ES-I3 (cell line): ENCODE measurements around the gene PKIG.
"Not testable (repeated sequence)": the region's sequence is repeated elsewhere in the genome, so short reads cannot be mapped to it uniquely, and the experiment has no call there.

Experiments used
- H3K36me3 ChIP-seq: 2 replicates; pipeline ENCODE4 v1.6.1; 2013; ENCODE audit warnings: mild to moderate bottlenecking, low read length, control low read depth, moderate library complexity; ENCODE audit not compliant: insufficient read depth
- H3K4me1 ChIP-seq: 2 replicates; pipeline ENCODE4 v1.6.1; 2013; ENCODE audit warnings: mild to moderate bottlenecking, control low read depth, low read length; ENCODE audit not compliant: insufficient read depth
- H3K9ac ChIP-seq: 2 replicates; pipeline ENCODE4 v1.6.1; 2013; ENCODE audit warnings: low read depth, mild to moderate bottlenecking, low read length, moderate library complexity
- H3K9me3 ChIP-seq: 2 replicates; pipeline ENCODE4 v1.6.1; 2013; ENCODE audit warnings: mild to moderate bottlenecking, low read length, moderate library complexity; ENCODE audit not compliant: control insufficient read depth, insufficient read depth

The PKIG gene

GRCh38 chr20:44581515-44581914, 864 bp upstream of the PKIG start:
- H3K36me3 ChIP-seq, result no peaks in the 10 kb centered on the region
- H3K4me1 ChIP-seq, result peaks cover 37% of the 10 kb centered on the region
- H3K9ac ChIP-seq, result no peak overlapping the region
- H3K9me3 ChIP-seq, result no peaks in the 10 kb centered on the region

- H3K4me1 ChIP-seq, result peaks cover 35% of the 10 kb centered on the region
- no peaks in the 10 kb centered on the region for H3K36me3 ChIP-seq
- H3K9ac ChIP-seq, result no peak overlapping the region
- H3K9me3 ChIP-seq, result no peaks in the 10 kb centered on the region
Observed at GRCh38 chr20:44583157-44583556, 778 bp downstream of the PKIG start.

- H3K4me1 ChIP-seq, result peaks cover 35% of the 10 kb centered on the region
- H3K9me3 ChIP-seq, result no peaks in the 10 kb centered on the region
- H3K36me3 ChIP-seq, result no peaks in the 10 kb centered on the region
- no peak overlapping the region for H3K9ac ChIP-seq
Observed at GRCh38 chr20:44584162-44584561, 1.8 kb downstream of the PKIG start.

DNA sequence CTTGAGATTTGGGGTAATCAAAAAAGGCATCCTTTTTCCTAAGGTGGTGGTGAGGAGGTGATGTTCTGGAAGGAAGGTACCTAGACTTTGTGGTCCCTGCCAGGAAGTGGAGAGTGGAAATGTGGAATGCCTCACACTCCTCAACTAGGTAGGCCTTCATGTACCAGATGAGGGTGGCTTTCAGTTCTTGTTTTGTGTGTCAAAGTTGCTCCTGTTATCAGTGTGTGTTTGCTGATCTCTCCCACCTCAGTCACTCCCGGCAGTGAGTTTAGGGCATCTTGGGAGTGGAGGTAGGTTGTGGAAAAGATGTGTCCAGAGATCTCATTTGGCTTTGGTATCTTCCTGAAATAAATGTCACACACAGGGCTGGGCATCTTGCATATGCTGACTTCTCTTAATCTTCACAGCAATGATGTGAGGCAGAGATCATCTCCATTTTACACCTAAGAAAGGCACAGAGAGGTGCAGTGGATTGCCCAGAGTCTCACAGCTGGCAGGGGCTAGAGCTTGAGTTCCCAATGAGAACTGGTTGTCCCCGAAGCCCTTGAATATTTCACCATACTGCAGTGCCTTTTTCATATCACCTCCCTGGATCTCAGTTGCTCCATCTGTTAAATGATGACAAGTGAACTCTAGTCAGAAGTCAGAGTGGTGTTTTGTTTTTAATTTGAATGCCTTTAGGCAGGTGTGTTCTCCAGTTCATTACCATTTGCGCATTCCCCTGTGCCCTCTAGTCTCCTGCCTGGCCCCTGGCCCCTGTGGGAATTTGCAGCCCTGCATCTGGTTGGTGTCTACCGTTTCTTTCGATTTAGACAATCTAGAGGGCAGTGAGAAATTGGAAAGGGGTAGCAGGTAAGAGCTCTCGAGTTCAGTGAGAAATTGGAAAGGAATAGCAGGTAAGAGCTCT, 2.9 kb downstream of the PKIG start:
- Histone ChIP-seq H3K4me1 (peaks cover 35% of the 10 kb centered on the region), H3K9ac (no peak overlapping the region), H3K36me3 (no peaks in the 10 kb centered on the region), H3K9me3 (no peaks in the 10 kb centered on the region)

DNA sequence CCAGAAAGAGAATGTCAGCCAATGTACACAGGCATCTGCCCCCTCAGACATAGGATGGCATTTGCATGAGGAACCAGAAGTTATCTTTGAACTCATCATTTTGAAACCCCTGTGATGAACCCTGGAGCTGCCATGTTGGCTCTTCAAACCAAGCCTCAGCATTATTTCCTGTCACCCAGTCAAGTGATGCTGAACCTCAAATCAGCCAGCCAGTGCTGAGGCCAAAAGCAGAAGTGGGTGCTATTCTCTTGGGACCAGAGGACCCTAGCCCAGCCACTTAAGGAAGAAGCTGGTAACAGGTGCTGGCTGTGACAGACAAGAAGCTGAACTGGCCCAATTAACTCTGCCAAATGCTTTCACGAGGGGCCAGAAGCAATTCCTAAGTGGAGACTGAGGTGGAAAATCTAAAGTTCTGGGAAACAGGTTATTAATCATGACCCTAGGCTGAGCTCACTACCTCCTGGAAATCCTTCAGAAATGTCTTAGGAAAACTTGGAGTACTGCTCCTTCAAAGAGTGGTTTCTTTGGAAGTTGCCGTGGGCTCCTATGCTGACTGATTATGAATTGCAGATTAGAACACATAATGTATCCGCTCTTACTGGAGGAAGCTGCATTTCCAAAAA, 4.0 kb downstream of the PKIG start:
- H3K9ac ChIP-seq, result no peak overlapping the region
- peaks cover 35% of the 10 kb centered on the region for H3K4me1 ChIP-seq
- H3K36me3 ChIP-seq, result no peaks in the 10 kb centered on the region
- no peaks in the 10 kb centered on the region for H3K9me3 ChIP-seq

DNA sequence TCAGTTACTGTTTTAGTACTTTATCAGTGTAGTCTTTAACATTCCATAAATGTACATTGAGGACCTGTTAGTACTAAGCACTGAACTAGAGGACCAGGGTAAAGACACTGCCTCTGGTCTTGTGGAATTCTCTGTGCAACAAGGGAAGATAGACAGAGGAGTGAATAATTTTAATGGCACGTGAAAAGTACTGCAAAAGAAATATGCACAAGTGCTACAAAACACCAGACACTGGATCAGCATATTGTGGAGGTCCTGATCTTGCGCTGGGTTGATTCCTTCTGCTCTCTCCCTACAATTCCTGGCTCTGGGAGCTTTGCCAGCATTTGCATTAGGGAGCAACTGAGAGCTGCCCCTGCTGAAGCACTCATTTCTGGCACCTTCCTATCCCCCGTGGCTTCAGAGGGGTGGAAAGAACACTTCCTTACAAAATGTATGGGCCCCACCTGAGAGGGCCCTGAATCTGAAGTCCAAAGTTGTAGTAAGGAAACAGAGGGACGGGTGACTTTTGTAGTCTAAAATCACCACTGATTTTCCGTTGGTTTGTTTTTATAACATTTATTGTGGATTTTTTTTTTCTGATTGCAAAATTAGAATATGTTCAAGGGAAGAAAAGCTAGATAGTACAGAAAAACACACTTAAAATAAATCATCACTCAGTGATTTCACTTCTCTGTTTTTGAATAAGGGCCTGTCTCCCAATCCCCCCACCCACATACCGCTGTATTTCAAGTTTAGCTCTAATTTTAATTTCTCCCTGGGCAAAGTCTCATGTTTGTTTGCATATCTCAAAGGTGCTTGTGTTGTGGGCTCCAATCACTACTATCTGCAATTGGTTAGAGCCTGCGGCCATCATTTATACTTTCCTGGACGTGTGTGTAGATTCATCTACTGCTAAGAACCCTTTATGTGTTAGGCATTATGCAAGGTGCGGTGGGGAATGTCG, 4.9 kb downstream of the PKIG start:
- no peak overlapping the region for H3K9ac ChIP-seq
- peaks cover 29% of the 10 kb centered on the region for H3K4me1 ChIP-seq
- no peaks in the 10 kb centered on the region for H3K9me3 ChIP-seq
- H3K36me3 ChIP-seq, result no peaks in the 10 kb centered on the region

DNA sequence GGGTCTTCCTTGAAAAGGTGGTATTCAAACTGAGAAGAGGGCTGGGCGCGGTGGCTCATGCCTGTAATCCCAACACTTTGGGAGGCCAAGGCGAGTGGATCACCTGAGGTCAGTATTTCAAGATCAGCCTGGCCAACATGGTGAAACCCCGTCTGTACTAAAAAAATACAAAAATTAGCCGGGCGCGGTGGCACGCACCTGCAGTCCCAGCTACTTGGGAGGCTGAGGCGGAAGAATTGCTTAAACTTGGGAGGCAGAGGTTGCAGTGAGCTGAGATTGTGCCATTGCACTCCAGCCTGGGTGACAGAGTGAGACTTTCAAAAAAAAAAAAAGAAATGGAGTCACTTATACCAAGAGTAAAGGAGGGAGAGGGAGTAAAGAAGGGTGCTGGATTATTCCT, 5.9 kb downstream of the PKIG start:
- not testable (repeated sequence) for H3K9me3 ChIP-seq, H3K36me3 ChIP-seq, H3K9ac ChIP-seq
- H3K4me1 ChIP-seq, result peaks cover 22% of the 10 kb centered on the region

DNA sequence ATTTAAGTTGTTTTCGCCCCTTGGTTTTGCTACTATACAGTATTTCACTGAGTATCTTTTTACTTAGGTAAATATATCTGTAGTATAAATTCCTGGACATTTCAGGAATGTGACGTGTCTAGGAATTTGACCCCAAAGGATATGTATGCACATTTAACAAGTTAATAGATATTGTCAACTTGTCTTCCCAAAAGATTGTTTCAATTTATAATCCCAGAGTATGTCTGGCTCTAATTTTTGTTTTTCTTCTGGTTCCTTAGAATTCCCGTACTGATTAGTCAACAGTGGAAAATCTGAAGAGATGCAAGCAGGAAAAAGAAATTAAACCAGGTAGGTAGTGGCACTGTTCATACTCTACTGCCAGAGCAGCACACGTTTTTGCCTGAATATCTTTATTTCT, 7.2 kb downstream of the PKIG start:
- Histone ChIP-seq H3K9ac (no peak overlapping the region), H3K4me1 (peaks cover 20% of the 10 kb centered on the region), H3K36me3 (peaks cover 4% of the 10 kb centered on the region; the same call in 1 of the 2 replicates), H3K9me3 (no peaks in the 10 kb centered on the region)

- peaks cover 4% of the 10 kb centered on the region; the same call in 1 of the 2 replicates for H3K36me3 ChIP-seq
- H3K9ac ChIP-seq, result no peak overlapping the region
- peaks cover 3% of the 10 kb centered on the region; the same call in 1 of the 2 replicates for H3K4me1 ChIP-seq
- no peaks in the 10 kb centered on the region for H3K9me3 ChIP-seq
Observed at GRCh38 chr20:44590980-44591778, 8.8 kb downstream of the PKIG start.

DNA sequence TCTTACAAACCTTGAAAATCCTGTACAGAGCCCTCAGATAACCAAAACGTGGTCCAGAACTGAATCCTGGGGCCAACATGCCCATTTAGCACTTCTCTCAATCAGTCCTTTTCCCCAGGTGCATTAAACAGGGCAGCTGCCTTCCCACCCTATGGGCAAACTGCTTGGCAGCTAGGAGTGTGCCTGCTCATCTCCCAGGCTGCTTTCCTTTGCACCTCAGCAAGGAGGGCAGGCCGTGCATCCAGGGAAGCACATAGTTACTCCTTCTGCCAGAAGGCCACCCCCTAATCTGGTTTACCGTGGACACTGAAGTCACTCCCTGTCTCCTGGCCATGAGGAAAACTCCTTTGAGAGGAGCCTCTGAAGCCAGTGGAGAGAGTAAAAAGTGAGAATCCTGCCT, 10.0 kb downstream of the PKIG start:
- H3K4me1 ChIP-seq, result no peaks in the 10 kb centered on the region
- no peak overlapping the region for H3K9ac ChIP-seq
- no peaks in the 10 kb centered on the region for H3K9me3 ChIP-seq
- peaks cover 4% of the 10 kb centered on the region; the same call in 1 of the 2 replicates for H3K36me3 ChIP-seq

- Histone ChIP-seq H3K9me3 (no peaks in the 10 kb centered on the region), H3K4me1 (peaks cover 11% of the 10 kb centered on the region; the same call in 1 of the 2 replicates), H3K9ac (no peak overlapping the region), H3K36me3 (peaks cover 4% of the 10 kb centered on the region; the same call in 1 of the 2 replicates)
Observed at GRCh38 chr20:44593751-44594150, 11.4 kb downstream of the PKIG start.

DNA sequence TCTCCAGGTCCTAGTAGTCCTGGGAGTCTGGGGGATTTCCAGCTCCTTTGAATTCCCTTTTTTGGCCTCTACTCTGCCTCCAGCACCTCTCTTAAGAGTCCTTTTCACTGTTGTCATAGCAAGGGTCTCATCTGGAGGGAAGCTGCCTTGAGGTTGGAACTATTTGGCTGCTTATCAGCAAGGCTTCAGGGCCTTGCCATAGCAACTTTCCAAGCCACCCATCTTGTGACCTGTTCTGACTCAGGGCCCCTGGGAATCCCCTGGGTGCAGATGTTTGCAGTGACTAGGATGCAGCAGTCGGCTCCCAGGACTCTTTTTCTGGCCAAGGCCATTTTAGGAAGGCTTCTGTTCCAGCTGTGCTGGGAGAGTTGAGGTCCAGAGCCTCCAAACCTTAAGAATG, 12.4 kb downstream of the PKIG start:
- peaks cover 12% of the 10 kb centered on the region; the same call in 1 of the 2 replicates for H3K4me1 ChIP-seq
- H3K9ac ChIP-seq, result no peak overlapping the region
- no peaks in the 10 kb centered on the region for H3K9me3 ChIP-seq
- peaks cover 4% of the 10 kb centered on the region; the same call in 1 of the 2 replicates for H3K36me3 ChIP-seq

GRCh38 chr20:44596010-44596409, 13.6 kb downstream of the PKIG start:
- Histone ChIP-seq H3K9ac (no peak overlapping the region), H3K36me3 (peaks cover 4% of the 10 kb centered on the region; the same call in 1 of the 2 replicates), H3K9me3 (no peaks in the 10 kb centered on the region), H3K4me1 (peaks cover 12% of the 10 kb centered on the region; the same call in 1 of the 2 replicates)
